SK-N-MC (cell line): ENCODE measurements around the gene NBPF8.
"Not testable (repeated sequence)": the region's sequence is repeated elsewhere in the genome, so short reads cannot be mapped to it uniquely, and the experiment has no call there.

Source experiments
- EZH2 ChIP-seq: fragments of 200-600 bp; sonication (generic); IDR thresholded peaks from one replicate; pipeline ENCODE4 v1.6.1; 2017; ENCODE audit warnings: antibody characterized with exemption
- POLR2AphosphoS5 ChIP-seq: IDR thresholded peaks from 2 replicates; pipeline ENCODE4 v1.6.1; 2012; ENCODE audit warnings: mild to moderate bottlenecking, low read depth, low read length, borderline replicate concordance

GRCh38 chr1:120425063-120425462 lies 10.2 kb downstream of the NBPF8 start:
- not testable (repeated sequence) for TF ChIP-seq EZH2, POLR2AphosphoS5
